K562 (cell line): ENCODE results near the gene RGS9.

ENCODE experiments used
- ATF3 ChIP-seq, 2 experiments: fragments of 450-650 bp in 1 of 2; sonication (generic) in 1 of 2; formaldehyde crosslinking in 1 of 2; IDR thresholded peaks in 1 of 2; conservative IDR thresholded peaks in 1 of 2; 2 replicates each; pipeline versions ENCODE4 v1.6.1 to v1.8.1; 2016 to 2023; ENCODE audit warnings: mild to moderate bottlenecking in 2 of 2, moderate library complexity in 2 of 2, inconsistent platforms in 1 of 2, missing genetic modification reagents in 1 of 2
- CBX1 ChIP-seq: sonication (generic); IDR thresholded peaks from 2 replicates; pipeline ENCODE4 v1.6.1; 2016; ENCODE audit warnings: antibody characterized with exemption, low read depth, mild to moderate bottlenecking
- ETV6 ChIP-seq, 3 experiments: fragments of 150-350 bp in 1 of 3; sonication (generic) in 1 of 3; formaldehyde crosslinking in 1 of 3; IDR thresholded peaks; 2 replicates each; pipeline versions ENCODE4 v1.6.1 to v1.8.0; 2014 to 2022; ENCODE audit warnings: borderline replicate concordance in 2 of 3, low read depth in 2 of 3, antibody characterized with exemption in 1 of 3, low read length in 1 of 3, mild to moderate bottlenecking in 1 of 3, missing genetic modification reagents in 1 of 3
- FOXA1 ChIP-seq: fragments of 450-650 bp; IDR thresholded peaks from 2 replicates; pipeline ENCODE4 v1.6.1; 2016; ENCODE audit warnings: mild to moderate bottlenecking, borderline replicate concordance
- HEY1 ChIP-seq: fragments of 250-450 bp; sonication (Bioruptor Pico); IDR thresholded peaks from 2 replicates; pipeline ENCODE4 v1.5.0; 2020; ENCODE audit warnings: mild to moderate bottlenecking, moderate library complexity, borderline replicate concordance
- MEIS2 ChIP-seq: fragments of 450-650 bp; IDR thresholded peaks from 2 replicates; pipeline ENCODE4 v1.6.1; 2014; ENCODE audit warnings: mild to moderate bottlenecking; ENCODE audit not compliant: partially characterized antibody
- MTA1 ChIP-seq: fragments of 450-650 bp; IDR thresholded peaks from 2 replicates; pipeline ENCODE4 v1.6.1; 2017; ENCODE audit warnings: borderline replicate concordance
- SIX5 ChIP-seq, 2 experiments: IDR thresholded peaks; 2 replicates each; pipeline ENCODE4 v1.6.1; 2011; ENCODE audit warnings: low read length in 2 of 2, borderline replicate concordance in 1 of 2, low read depth in 1 of 2, mild to moderate bottlenecking in 1 of 2, moderate library complexity in 1 of 2; ENCODE audit not compliant: insufficient read depth in 1 of 2
- SRSF1 ChIP-seq: fragments of 200-400 bp; formaldehyde crosslinking; IDR thresholded peaks from 2 replicates; pipeline ENCODE4 v1.6.1; 2017; ENCODE audit warnings: mild to moderate bottlenecking, low read depth, low read length, moderate library complexity
- TAF1 ChIP-seq: IDR thresholded peaks from 2 replicates; pipeline ENCODE4 v1.6.1; 2011; ENCODE audit warnings: mild to moderate bottlenecking, low read length, moderate library complexity; ENCODE audit not compliant: insufficient read depth, control insufficient read depth, severe bottlenecking; ENCODE audit errors: extremely low read depth
- ZC3H11A ChIP-seq: IDR thresholded peaks from 2 replicates; pipeline ENCODE4 v1.6.1; 2012; ENCODE audit warnings: low read depth, low read length, improper control_type of control experiment
- ZHX1 ChIP-seq: fragments of 150-350 bp; conservative IDR thresholded peaks from 2 replicates; pipeline ENCODE4 v1.6.1; 2014; ENCODE audit warnings: low read length
- ZNF146 ChIP-seq: IDR thresholded peaks from one replicate; pipeline ENCODE4 v1.6.1; 2018; ENCODE audit warnings: missing compliant biosample characterization; ENCODE audit not compliant: unreplicated experiment
- ZNF274 ChIP-seq: IDR thresholded peaks from 2 replicates; pipeline ENCODE4 v1.6.1; 2011; ENCODE audit warnings: low read depth, mild to moderate bottlenecking, low read length, moderate library complexity, borderline replicate concordance

DNA sequence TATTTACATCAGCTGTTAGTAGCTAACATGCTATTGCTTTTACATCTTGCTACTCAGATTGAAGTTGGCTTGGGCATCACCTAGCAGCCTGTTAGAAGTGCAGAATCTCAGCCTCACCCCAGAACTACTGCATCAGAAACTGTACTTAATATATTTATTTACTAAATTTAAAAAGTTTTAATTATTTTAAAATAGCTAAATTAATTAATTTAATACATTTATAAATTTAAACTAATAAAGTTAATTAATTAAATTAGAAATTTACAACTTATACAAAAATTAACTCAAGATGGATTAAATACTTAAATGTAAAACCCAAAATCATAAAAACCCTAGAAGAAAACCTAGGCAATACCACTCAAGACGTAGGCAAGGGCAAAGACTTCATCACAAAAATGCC, 41.7 kb upstream of the RGS9 start:
- no peak for TF ChIP-seq ZNF274
- TF ChIP-seq ZHX1: no peak
- TF ChIP-seq CBX1: no peak
- TF ChIP-seq FOXA1: no peak
- TF ChIP-seq HEY1 (CRISPR knock-in tag): no peak
- no peak for TF ChIP-seq TAF1
- no peak for TF ChIP-seq SIX5 (IDR thresholded peaks at IDR 0.05; ENCODE audit: borderline replicate concordance in 1 of 2, insufficient read depth in 1 of 2, low read depth in 1 of 2, low read length in 2 of 2)
- no peak for TF ChIP-seq ZNF146 (CRISPR knock-in tag)
- no peak for TF ChIP-seq ATF3 (IDR thresholded peaks at IDR 0.05)
- no peak for TF ChIP-seq ATF3 (CRISPR knock-in tag; conservative IDR thresholded peaks at IDR 0.05)
- TF ChIP-seq MTA1: no peak
- TF ChIP-seq ETV6 (IDR thresholded peaks at IDR 0.05; ENCODE audit: borderline replicate concordance in 1 of 2, low read depth in 2 of 2, low read length in 1 of 2): no peak
- TF ChIP-seq ETV6 (CRISPR knock-in tag; IDR thresholded peaks at IDR 0.05; ENCODE audit: borderline replicate concordance): no peak
- TF ChIP-seq MEIS2: no peak
- no peak for TF ChIP-seq ZC3H11A
- no peak for TF ChIP-seq SRSF1
